ENCODE data around the gene MRPL10.

The MRPL10 gene

GRCh38 chr17:47831003-47831933 is at the start of gene MRPL10, which contains the start of gene LRRC46:
Gene MRPL10, minus strand, starts transcription at chr17:47831541. Its CDS starts 30 bp downstream, at chr17:47831511.
Gene LRRC46, plus strand, starts transcription at chr17:47831670. Its CDS starts 320 bp downstream, at chr17:47831990.
- Mint-ChIP-seq H3K27ac (peak within 1 kb of the TSS; percentile 76 to 89), H3K4me1 (peaks cover 59% of the 10 kb centered on the region), H3K27me3 (no peaks in the 10 kb centered on the region), H3K9me3 (no peaks in the 10 kb centered on the region), H3K4me3 (peak within 1 kb of the TSS; percentile 93)
- DNase-seq (peak; percentile 85 to 91), ATAC-seq (peak; percentile 96)

GRCh38 chr17:47879776-47880454 is 48.6 kb upstream of the MRPL10 start:
- no peaks in the 10 kb centered on the region for H3K9me3 Mint-ChIP-seq
- no peak for ATAC-seq
- no peak overlapping the region for H3K27ac Mint-ChIP-seq
- no peak for DNase-seq
- H3K4me3 Mint-ChIP-seq: no peak overlapping the region
- H3K27me3 Mint-ChIP-seq: peaks cover 9% of the 10 kb centered on the region
- peaks cover 26% of the 10 kb centered on the region for H3K4me1 Mint-ChIP-seq

GRCh38 chr17:47879028-47879585 is 47.8 kb upstream of the MRPL10 start:
- DNase-seq: no peak
- peaks cover 18% of the 10 kb centered on the region for H3K4me1 Mint-ChIP-seq
- no peak overlapping the region for H3K27ac Mint-ChIP-seq
- H3K9me3 Mint-ChIP-seq: no peaks in the 10 kb centered on the region
- ATAC-seq: peak; percentile 69
- H3K27me3 Mint-ChIP-seq: peaks cover 17% of the 10 kb centered on the region
- no peak overlapping the region for H3K4me3 Mint-ChIP-seq

- H3K4me3 Mint-ChIP-seq: no peak overlapping the region
- H3K27me3 Mint-ChIP-seq: peaks cover 21% of the 10 kb centered on the region
- no peak for DNase-seq
- H3K4me1 Mint-ChIP-seq: peaks cover 11% of the 10 kb centered on the region
- no peak overlapping the region for H3K27ac Mint-ChIP-seq
- no peaks in the 10 kb centered on the region for H3K9me3 Mint-ChIP-seq
- ATAC-seq: no peak
These were observed 47.1 kb upstream of the MRPL10 start for GRCh38 chr17:47878203-47879027.

GRCh38 chr17:47877368-47878034 is 46.2 kb upstream of the MRPL10 start:
- DNase-seq (no peak), ATAC-seq (no peak)
- Mint-ChIP-seq H3K27ac (no peak overlapping the region), H3K27me3 (peaks cover 31% of the 10 kb centered on the region), H3K4me1 (peaks cover 7% of the 10 kb centered on the region), H3K4me3 (no peak overlapping the region), H3K9me3 (no peaks in the 10 kb centered on the region)

- ATAC-seq: no peak
- H3K4me3 Mint-ChIP-seq: no peak overlapping the region
- peaks cover 7% of the 10 kb centered on the region for H3K4me1 Mint-ChIP-seq
- DNase-seq: no peak
- no peaks in the 10 kb centered on the region for H3K9me3 Mint-ChIP-seq
- no peak overlapping the region for H3K27ac Mint-ChIP-seq
- H3K27me3 Mint-ChIP-seq: peaks cover 53% of the 10 kb centered on the region
These were observed 44.0 kb upstream of the MRPL10 start for GRCh38 chr17:47875011-47875985.

- H3K9me3 Mint-ChIP-seq: no peaks in the 10 kb centered on the region
- peaks cover 63% of the 10 kb centered on the region for H3K27me3 Mint-ChIP-seq
- no peak overlapping the region for H3K27ac Mint-ChIP-seq
- H3K4me3 Mint-ChIP-seq: no peak overlapping the region
- no peaks in the 10 kb centered on the region for H3K4me1 Mint-ChIP-seq
- ATAC-seq: no peak
- DNase-seq: no peak
These were observed 42.1 kb upstream of the MRPL10 start for GRCh38 chr17:47873200-47874090.

- Mint-ChIP-seq H3K4me1 (no peaks in the 10 kb centered on the region), H3K4me3 (no peak overlapping the region), H3K27me3 (peaks cover 65% of the 10 kb centered on the region), H3K9me3 (no peaks in the 10 kb centered on the region), H3K27ac (no peak overlapping the region)
- DNase-seq (no peak), ATAC-seq (peak; percentile 23)
These were observed 41.4 kb upstream of the MRPL10 start for GRCh38 chr17:47872651-47873161.

GRCh38 chr17:47872019-47872650 is 40.8 kb upstream of the MRPL10 start:
- H3K9me3 Mint-ChIP-seq: no peaks in the 10 kb centered on the region
- no peak for DNase-seq
- peak overlapping the region in 1 of 2 donors; percentile 6 for H3K4me3 Mint-ChIP-seq
- ATAC-seq: peak; percentile 26
- no peaks in the 10 kb centered on the region for H3K4me1 Mint-ChIP-seq
- H3K27me3 Mint-ChIP-seq: peaks cover 65% of the 10 kb centered on the region
- H3K27ac Mint-ChIP-seq: peak overlapping the region in 1 of 2 donors; percentile 83

GRCh38 chr17:47871048-47871447 is 39.7 kb upstream of the MRPL10 start:
- no peaks in the 10 kb centered on the region for H3K4me1 Mint-ChIP-seq
- H3K9me3 Mint-ChIP-seq: no peaks in the 10 kb centered on the region
- H3K4me3 Mint-ChIP-seq: no peak overlapping the region
- ATAC-seq (no peak), DNase-seq (no peak)
- no peak overlapping the region for H3K27ac Mint-ChIP-seq
- peaks cover 65% of the 10 kb centered on the region for H3K27me3 Mint-ChIP-seq

- peaks cover 58% of the 10 kb centered on the region for H3K27me3 Mint-ChIP-seq
- no peak for DNase-seq
- no peak for ATAC-seq
- no peak overlapping the region for H3K4me3 Mint-ChIP-seq
- no peaks in the 10 kb centered on the region for H3K9me3 Mint-ChIP-seq
- no peak overlapping the region for H3K27ac Mint-ChIP-seq
- peaks cover 10% of the 10 kb centered on the region for H3K4me1 Mint-ChIP-seq
These were observed 38.7 kb upstream of the MRPL10 start for GRCh38 chr17:47870056-47870455.

GRCh38 chr17:47869114-47869513 is 37.8 kb upstream of the MRPL10 start:
- Mint-ChIP-seq H3K27me3 (peaks cover 48% of the 10 kb centered on the region), H3K27ac (no peak overlapping the region), H3K4me3 (no peak overlapping the region), H3K9me3 (no peaks in the 10 kb centered on the region), H3K4me1 (peaks cover 17% of the 10 kb centered on the region)
- DNase-seq (no peak), ATAC-seq (no peak)

All from stimulated activated naive CD8-positive, alpha-beta T cell treated with anti-CD3 and anti-CD28 coated beads, Interleukin-15, amount 100 ng/mL, for 72 hours (primary cell).